ENCODE results near the gene PIGU.
"Not testable (repeated sequence)": the region's sequence is repeated elsewhere in the genome, so short reads cannot be mapped to it uniquely, and the experiment has no call there.

Gene PIGU

DNA sequence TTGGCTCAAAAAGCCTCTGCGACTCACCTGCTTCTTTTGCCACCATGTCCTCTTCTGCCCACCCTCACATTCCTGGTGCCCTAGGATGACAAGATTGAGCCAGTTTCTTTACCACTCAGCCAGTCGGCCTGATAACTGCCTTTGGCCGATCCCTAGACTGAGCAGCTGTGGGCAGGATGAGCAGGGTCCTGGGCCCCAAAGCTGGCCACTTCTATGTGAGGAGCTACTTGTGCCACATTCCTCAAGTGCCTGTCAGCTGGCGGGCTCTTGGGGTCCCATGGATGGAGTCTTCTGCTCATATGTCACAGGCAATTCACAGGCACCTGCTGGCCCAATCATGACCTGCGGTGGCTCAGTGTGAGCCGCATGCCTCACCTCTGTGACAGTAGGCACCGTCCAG is 144.1 kb downstream of the PIGU start:
- DNase-seq (ENCODE audit: low spot score), result no peak

DNA sequence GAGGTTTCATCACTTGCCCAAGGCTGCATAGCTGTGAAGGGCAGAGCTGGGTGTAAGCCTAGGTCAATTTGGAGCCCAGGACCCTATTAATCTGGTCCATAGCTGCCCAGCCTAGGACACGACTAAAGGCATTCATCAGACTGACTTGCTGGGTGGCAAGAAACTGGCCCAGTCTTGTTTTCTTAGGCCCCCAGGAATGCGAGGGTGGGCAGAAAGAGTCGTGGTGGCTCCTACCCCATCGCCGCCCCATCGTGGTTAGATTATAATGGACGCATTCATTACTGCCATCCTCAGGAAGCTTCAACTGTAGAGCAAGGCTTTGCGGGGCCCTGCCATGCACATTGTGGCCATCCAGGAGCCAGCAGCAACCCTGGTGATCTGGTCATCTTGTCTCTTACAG is 144.6 kb downstream of the PIGU start:
- no peak for DNase-seq (ENCODE audit: low spot score)

DNA sequence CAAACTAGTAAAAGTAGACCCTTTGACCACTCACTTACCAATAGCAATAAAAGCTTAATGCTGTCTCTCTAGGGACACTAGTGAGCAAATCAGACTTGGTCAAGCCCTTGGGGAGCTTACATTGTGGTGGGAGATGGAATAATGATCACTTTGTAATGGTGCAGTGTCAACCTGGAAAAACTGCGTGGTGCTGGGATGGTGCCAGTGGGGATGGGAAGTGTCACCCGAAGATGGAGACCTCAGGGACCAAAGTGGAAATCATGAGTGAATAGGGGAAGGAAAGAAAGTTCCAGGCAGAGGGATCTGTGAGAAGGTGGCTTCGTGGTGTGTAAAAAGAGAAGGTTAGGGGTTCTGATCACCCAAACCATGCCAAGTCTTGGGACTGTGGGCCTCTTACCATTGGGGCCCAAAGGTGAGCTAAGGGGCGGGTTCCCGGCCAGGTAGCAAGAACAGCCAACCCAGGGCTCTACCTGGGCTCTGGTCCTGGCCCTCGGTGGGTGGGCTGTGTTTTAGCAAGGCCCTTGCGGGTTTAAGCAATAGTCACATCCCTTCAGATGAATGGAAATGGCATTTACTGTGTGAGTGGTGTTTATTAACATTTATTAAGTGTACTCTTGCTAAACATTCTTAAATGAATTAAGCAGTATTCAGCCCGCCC is 145.2 kb downstream of the PIGU start:
- no peak for DNase-seq (ENCODE audit: low spot score)

DNA sequence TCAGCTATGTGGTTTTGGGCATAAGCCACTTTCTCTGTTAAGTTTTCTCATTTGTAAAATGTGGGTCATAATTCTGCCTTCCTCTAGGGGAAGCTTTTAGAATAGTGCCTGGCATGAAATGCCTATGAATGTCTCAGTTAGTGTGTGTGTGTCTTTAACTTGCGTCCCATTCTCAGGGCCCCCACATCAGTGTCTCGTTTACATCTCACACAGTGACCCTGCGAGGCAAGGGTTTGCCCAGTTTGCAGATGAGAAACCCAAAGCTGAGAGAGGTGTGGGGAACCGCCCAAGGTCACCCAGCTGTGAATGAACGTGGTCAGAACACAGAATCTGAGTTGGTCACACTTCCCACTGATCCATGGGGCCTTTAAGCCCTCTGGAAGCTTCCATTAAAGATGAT is 146.6 kb downstream of the PIGU start:
- no peak for DNase-seq (ENCODE audit: low spot score)

DNA sequence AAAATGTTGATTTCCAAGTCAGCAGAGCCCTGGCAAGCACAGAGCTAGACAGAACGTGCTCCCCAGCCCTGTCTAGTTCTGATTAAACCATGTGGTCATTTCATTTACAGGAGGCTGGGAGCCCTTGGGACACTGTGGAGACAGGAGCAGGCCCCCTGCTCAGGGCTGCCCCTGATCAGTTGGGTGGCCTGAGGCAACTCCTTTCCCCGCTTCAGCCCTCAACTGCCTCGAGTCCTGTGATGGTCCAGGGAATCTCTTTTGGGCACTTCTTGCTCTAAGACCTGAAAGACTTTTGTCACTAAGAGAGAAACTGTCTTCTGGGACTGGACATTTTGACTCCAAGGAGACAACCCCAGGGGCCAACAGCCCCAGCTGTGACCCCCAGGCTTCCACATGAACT is 147.2 kb downstream of the PIGU start:
- DNase-seq (ENCODE audit: low spot score), result no peak

DNA sequence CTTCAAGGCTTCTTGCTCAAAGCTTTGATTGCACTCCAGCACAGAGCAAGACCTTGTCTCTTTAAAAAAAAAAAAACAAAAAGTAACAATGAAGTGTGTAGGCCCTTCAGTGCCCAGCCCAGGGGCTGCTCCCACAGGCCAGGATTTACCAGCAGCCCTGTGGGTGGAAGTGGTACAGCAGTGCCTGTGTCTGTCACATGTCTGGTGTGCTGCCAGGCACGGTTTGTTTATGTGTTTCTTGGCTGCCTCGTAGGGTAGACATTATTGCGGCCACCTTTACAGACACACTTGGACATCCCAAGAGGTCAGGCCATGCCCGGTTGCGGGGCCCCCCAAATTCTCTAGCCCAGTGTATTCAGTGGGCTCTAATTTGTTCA is 148.0 kb downstream of the PIGU start:
- peak; percentile 45 for DNase-seq (ENCODE audit: low spot score)

DNA sequence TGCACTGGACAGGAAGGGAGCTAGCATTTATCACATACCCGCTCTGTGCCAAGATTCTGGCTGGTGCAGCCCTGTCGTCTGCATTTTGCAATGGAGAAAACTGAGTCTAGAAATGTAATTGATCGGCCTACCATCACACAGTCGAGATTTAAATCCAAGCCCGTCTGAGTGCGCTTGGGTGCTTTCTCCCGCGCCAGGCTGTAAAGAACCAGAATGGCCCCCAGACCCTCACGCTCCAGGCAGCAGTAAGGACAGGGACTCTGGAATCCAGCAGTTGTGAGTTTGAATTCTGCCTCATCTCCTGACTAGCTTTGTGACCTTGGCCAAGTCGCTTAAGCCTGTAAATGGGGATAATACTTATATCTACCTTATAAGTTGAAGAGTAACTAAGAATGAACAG is 149.9 kb downstream of the PIGU start:
- no peak for DNase-seq (ENCODE audit: low spot score)

DNA sequence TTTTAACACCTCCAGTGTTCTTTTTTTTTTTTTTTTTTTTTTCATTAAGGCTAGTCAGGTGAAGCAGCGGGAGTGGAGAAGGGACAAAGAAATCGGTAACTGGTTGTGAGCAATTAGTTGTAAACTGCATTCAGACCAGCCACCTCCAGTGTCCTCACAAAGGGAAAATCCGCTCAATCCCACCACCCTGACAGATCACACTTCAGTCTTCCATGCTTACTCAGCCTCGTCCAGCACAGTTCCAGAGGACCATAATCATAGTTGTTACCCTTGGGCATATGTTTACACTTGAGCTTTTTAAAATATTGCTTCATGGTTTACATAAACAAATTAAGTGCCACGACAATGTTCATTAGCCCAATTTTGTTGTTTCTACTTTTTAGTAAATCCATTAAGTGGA is 150.4 kb downstream of the PIGU start:
- no peak for DNase-seq (ENCODE audit: low spot score)

DNA sequence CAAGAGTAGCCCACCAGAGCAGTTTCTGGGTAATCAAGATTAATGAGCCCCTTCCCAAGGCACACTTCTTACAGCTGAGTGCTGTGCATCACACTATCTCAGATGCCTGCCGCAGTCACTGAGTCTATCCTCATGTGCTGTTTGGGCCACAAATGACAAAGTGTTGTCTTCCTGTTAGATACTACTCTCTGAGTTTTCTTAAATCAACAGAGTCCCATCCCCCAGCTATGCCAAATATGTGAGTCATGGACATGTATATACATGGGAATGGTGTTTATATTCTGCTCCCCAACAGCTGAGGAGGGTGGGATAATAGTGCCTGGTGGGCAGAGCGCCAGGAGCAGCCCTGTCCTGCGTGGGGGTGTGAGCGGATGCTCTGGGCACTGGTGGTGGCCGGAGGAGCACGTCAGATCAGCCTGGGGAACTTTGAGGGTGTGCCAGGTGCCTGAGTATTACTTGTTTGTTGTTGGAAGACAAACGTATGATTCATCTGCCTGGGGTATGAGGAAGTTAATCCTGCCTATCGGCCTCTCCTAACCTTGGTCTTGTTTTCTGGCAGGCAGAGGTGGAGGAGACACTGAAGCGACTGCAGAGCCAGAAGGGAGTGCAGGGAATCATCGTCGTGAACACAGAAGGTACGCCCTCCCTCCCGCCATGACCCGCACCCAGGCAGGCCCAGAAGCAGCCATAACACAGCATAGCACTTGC is 151.0 kb downstream of the PIGU start:
- DNase-seq (ENCODE audit: low spot score), result peak; percentile 62

DNA sequence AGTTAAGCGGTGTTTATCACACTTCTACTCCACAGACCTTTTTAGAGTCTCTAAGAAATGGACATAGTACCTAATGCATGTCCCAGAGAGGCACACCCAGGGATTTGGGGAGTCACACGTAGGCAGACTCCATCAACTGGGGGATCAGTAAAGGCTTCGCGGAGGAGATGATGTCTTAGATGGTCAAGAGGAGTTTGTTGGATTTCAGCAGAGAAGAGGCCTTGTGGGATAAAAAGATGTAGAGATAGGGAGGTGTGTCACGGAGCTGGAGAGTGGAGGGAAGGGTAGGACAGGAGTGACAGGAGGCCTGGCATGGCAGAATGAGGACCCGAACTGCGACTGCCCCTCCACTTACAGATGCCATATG is 151.6 kb downstream of the PIGU start:
- peak; percentile 45 for DNase-seq (ENCODE audit: low spot score)

DNA sequence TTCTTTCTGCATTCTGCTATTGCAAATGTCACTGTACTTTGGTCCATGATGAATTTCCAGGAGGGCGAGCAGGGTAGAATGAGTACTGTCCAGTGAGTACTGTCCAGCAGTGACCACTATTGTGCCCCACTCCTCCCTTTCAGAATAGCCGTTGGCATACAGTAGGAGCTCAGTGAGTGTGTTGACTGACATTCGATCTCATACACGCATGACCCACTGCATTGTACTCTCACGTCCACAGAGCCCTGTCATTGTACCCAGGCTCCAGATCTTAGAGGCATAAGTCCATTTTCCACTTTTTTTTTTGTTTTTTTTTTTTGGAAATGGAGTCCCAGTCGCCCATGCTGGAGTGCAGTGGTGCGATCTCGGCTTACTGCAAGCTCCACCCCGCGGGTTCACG is 152.5 kb downstream of the PIGU start:
- no peak for DNase-seq (ENCODE audit: low spot score)

DNA sequence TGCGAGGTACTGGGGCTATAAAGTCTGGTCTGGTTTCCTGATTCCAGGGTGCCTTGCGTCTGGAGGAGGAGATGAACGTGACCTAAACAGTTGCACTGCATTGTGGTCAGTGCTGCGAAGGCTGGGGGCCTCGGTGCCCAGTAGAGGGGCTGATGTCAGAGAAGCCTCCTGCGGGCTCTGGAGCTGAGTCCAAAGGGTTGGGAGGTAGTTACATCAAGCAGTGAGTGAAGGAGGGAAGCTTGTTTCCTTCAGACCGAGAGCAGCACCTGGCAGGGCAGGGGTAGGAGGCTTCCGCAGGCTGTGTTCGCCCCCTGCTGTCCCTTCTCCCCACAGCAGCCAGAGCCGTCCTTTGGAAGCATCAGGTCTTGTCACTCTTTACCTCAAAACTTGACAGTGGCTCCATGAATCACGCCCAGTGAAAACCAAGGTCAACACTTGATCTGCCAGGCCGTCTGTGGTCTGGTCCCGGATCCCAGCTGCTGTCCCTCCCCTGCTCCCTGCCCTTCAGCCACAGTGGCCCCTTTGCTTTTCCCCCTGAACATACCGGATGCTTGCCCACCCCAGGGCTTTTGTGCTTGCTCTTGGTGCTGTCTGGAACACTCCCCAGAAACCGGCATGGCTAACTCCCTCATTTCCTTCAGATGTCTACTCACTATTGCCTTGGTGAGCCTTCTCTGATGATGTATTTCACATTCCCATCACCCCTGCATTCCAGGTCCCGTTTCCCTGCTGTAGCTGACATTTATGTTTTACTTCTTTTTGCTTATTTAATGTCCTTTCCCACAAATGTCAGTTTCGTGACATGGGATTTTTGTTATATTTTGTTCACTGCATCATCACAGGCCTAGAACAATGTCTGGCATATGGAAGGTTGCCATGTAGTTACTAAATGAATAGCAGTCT is 153.7 kb downstream of the PIGU start:
- peak; percentile 54 for DNase-seq (ENCODE audit: low spot score)

DNA sequence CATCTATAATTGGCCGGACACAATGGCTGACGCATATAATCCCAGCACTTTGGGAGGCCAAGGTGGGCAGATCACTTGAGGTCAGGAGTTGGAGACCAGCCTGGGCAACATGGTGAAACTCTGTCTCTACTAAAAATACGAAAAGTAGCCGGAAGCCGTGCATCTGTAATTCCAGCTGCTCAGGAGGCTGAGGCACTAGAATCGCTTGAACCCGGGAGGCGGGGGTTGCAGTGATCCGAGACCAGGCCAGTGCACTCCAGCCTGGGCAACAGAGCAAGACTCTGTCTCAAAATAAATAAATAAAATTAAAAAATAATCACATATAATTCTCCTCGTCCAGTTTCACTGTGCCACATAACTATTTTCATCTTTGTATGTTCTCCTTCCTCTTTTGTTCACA is 157.1 kb downstream of the PIGU start:
- DNase-seq (ENCODE audit: low spot score), result not testable (repeated sequence)

DNA sequence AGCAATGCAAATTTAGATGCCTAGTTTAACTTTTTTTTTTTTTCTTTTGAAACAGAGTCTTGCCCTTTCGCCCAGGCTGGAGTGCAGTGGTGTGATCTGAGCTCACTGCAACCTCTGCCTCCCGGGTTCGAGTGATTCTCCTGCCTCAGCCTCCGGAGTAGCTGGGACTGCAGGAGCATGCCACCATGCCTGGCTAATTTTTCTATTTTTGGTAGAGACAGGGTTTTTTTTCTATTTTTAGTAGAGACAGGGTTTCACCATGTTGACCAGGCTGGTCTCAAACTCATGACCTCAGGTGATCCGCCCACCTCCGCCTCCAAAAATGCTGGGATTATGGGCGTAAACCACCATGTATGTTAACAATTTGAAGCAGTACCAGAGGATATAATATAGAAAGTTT is 158.0 kb downstream of the PIGU start:
- not testable (repeated sequence) for DNase-seq (ENCODE audit: low spot score)

DNA sequence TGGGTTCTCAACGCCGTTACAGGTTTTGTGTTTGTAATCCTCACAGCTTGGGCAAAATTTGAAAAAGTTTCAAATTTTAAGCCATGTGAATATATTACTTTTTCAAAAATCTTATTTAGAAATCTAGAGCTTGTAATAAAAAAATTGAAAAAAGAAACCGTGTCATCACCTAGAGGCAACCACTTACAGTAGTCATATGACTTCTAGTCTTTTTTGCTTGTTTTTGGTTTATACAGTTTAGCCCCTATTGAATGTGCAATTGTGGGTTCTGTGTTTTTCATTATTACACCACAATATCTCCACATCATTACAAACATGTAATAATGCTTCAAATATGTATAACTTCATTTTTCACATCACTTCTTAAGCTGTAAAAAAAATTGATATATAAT is 159.8 kb downstream of the PIGU start:
- DNase-seq (ENCODE audit: low spot score), result no peak

DNA sequence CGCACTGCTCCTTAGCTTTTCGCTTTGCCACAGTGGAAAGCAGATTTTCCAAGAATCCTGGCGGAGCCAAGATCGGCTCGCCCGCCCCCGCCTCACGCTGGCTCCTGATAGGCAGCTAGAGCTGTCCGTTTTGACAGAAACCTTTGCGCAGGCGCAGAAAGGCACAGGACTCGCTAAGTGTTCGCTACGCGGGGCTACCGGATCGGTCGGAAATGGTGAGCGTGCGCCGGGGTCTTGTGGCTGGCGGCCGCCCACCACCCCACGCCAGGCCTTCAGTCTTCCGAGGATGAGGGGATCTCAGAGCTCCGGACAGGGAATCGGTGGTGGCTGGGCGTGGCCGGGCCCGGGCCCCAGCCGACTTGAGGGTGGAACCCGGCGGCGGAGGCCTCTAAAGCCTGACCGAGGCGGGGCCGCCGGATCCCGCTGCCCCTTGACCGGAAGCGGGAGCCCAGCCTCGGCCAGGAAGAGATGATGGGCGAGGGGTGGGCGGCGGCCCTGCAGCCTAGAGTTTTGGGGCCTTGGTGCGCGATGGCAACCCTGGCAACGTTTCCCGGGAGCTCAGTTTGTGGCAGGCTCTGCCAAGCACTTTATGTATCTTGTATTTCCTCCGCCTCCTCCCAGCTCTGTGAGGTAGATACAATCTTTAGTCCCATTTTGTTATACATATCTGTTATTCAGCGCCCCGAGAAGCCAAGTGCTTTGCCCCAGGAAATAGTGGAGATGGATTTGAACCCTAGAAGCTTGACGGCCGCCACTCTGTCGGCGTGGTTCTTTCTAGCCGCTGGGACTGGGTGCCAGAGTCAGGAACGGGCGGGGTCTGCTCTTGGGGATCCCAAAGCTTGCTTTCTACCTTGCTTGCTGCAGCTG is 160.4 kb downstream of the PIGU start, which contains the start of gene DYNLRB1:
Gene DYNLRB1, plus strand, starts transcription at position 176 of the 867 bp plus-strand sequence. Its CDS starts 37 bp downstream, at position 213.
- peak; percentile 96 for DNase-seq (ENCODE audit: low spot score)

DNA sequence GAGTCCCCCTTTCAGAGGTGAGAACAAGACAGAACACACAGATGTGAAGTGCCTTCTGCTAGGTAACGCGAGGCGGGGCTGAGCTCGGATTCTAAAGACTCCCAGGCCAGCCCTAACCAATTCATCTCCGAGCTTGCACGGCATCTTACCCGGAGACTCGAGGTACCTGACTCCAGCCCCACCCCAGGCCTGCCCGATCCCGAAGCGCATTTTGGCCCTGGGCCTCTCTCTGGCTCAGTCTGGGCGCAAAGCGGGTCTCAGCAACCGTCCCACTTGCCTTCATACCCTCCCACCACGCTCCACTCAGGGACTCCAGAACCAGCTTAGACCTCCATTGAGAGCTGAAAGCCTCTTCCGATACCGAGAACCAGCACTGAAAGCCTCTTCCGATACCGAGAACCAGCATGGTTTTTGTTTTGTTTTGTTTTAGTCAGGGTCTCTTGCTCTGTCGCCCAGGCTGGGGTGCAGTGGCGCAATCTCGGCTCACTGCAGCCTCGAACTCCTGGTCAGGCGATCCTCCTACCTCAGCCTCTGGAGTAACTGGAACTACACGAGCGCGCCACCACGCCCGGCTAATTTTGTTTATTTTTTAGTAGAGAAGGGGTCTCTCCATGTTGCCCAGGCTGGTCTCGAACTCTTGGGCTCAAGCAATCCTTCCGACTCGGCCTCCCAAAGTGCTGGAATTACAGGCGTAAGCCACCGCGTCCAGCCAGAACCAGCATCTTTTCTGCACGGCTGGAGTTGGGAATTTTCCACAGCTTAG is 161.2 kb downstream of the PIGU start:
- DNase-seq (ENCODE audit: low spot score), result peak; percentile 68

DNA sequence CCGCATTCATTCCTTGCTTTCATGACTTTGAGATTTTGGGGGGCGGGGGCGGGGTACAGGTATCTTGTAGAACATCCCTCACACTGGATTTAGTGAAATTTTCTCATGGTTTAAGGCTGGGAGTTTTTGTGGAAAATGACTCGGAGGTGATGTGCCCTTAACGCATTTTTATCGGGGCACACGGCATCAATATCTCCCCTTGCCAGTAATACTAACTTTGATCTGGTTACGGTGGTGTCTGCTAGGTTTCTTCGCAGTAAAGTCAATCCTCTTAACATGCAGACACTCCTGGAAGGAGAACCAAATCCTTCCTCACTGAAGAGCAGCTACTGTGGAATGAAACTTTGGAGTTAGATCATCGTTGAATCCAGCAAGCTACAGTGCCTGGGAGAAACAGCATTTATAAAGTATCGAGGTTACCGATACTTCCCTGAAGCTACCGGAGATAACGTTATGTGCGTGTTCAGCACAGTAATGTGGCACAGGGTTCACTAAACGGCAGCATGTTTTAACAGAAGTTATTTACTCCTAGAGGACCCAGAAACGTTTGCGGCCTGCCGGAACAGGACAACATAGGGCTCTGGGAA is 161.9 kb downstream of the PIGU start:
- DNase-seq (ENCODE audit: low spot score), result no peak

DNA sequence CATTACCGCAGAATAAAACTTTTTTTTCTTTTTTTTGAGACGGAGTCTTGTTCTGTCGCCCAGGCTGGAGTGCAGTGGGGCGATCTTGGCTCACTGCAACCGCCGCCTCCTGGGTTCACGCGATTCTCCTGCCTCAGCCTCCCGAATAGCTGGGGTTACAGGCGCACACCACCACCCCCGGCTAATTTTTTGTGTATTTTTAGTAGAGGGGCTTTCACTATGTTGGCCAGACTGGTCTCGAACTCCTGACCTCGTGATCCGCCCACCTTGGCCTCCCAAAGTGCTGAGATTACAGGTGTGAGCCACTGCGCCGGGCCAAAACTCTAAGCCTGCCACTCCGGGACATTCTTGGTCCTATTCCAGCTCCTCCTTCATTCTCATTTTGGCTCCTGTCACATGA is 162.9 kb downstream of the PIGU start:
- DNase-seq (ENCODE audit: low spot score), result not testable (repeated sequence)

DNA sequence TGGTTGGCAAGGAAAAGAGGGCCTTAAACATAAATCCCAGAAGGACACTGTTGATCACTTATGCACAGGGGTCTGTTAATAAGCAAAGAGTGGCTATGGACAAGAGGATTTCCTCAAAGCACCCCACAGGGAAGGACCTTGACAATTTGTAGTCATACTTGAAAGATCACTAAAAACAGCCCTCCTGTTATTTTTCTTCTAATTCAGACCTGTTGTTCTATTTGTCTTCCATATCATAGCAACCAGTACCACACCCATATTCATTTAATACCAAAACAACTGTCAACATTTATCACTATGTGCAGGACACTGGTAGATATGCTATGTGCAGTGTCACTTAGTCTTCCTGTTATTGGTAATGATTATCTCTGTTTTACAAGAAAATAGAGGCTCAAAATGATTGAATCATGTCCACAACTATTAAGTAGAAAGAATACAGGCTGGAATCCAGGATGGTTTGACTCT is 163.9 kb downstream of the PIGU start:
- no peak for DNase-seq (ENCODE audit: low spot score)
